Kidney epithelial cell (primary cell): ENCODE data around the gene CDK8. TPM values are rescaled to one million over a fixed set of nuclear protein-coding genes. Genes with fewer than 3 reads are reported as not detected.
A peak's percentile ranks its signal among the peaks of the same experiment; 100 is the strongest.

Source experiments
- DNase-seq: peaks from one replicate; pipeline ENCODE4 v3.0.0-alpha.2; 2010; ENCODE audit warnings: low read depth
- H3K27me3 ChIP-seq: 2 replicates; pipeline ENCODE4 v1.6.0; 2011; ENCODE audit warnings: low read length; ENCODE audit not compliant: control insufficient read depth, insufficient read depth
- H3K36me3 ChIP-seq: 2 replicates; pipeline ENCODE4 v1.5.1; 2011; ENCODE audit warnings: low read length; ENCODE audit not compliant: control insufficient read depth, insufficient read depth
- H3K4me3 ChIP-seq: 2 replicates; pipeline ENCODE4 v1.5.1; 2011; ENCODE audit warnings: low read depth, mild to moderate bottlenecking, control low read depth, low read length
- CTCF ChIP-seq: IDR thresholded peaks from 2 replicates; pipeline ENCODE4 v1.5.1; 2011; ENCODE audit warnings: mild to moderate bottlenecking, moderate library complexity, low read length, control low read depth, inconsistent platforms; ENCODE audit not compliant: insufficient read depth, poor library complexity, severe bottlenecking
- total RNA-seq: library from RNA; depleted of rRNA; stranded (reverse); fragments of >200 nt; gene quantifications from 2 replicates; pipeline ENCODE4 v1.2.3, GENCODE V29; 2015

Gene CDK8
- total RNA-seq, 1 donor from 2014 or later, result 23.2 TPM

GRCh38 chr13:26254583-26255111 is 718 bp downstream of the CDK8 start:
- TF ChIP-seq CTCF, result no peak
- Histone ChIP-seq H3K27me3 (no peaks in the 10 kb centered on the region), H3K4me3 (peak overlapping the region; percentile 77), H3K36me3 (no peaks in the 10 kb centered on the region)
- DNase-seq, result no peak

GRCh38 chr13:26255115-26255514 is 1.2 kb downstream of the CDK8 start:
- Histone ChIP-seq H3K36me3 (no peaks in the 10 kb centered on the region), H3K27me3 (no peaks in the 10 kb centered on the region), H3K4me3 (peak overlapping the region; percentile 77)
- no peak for TF ChIP-seq CTCF
- DNase-seq, result no peak

- H3K4me3 ChIP-seq, result peak overlapping the region; percentile 77
- H3K27me3 ChIP-seq, result no peaks in the 10 kb centered on the region
- DNase-seq, result no peak
- H3K36me3 ChIP-seq, result no peaks in the 10 kb centered on the region
- peak; percentile 37 for TF ChIP-seq CTCF
These were observed 1.9 kb downstream of the CDK8 start for GRCh38 chr13:26255691-26256277.

GRCh38 chr13:26257049-26257448 is 3.1 kb downstream of the CDK8 start:
- H3K27me3 ChIP-seq, result no peaks in the 10 kb centered on the region
- DNase-seq, result no peak
- no peak overlapping the region for H3K4me3 ChIP-seq
- TF ChIP-seq CTCF, result no peak
- H3K36me3 ChIP-seq, result no peaks in the 10 kb centered on the region

GRCh38 chr13:26259634-26260033 is 5.7 kb downstream of the CDK8 start:
- TF ChIP-seq CTCF, result no peak
- Histone ChIP-seq H3K36me3 (no peaks in the 10 kb centered on the region), H3K27me3 (no peaks in the 10 kb centered on the region), H3K4me3 (no peak overlapping the region)
- no peak for DNase-seq

GRCh38 chr13:26262156-26262555 is 8.2 kb downstream of the CDK8 start:
- H3K4me3 ChIP-seq, result no peak overlapping the region

More at GRCh38 chr13:26262156-26262555, 8.2 kb downstream of the CDK8 start:
- TF ChIP-seq CTCF, result no peak
- Histone ChIP-seq H3K36me3 (no peaks in the 10 kb centered on the region), H3K27me3 (no peaks in the 10 kb centered on the region)
- no peak for DNase-seq
